ENCODE measurements around the gene DYNC1I2.

- TF ChIP-seq POLR2AphosphoS5 (IDR thresholded peaks at IDR 0.05; ENCODE audit: borderline replicate concordance, low read depth, low read length): no peak
- no peak for TF ChIP-seq EZH2 (IDR thresholded peaks at IDR 0.05)
Measured at GRCh38 chr2:171754254-171754939, 67.1 kb downstream of the DYNC1I2 start.
